Epithelial cell of esophagus (primary cell): ENCODE results near the gene SPTB.
"Not testable (repeated sequence)": the region's sequence is repeated elsewhere in the genome, so short reads cannot be mapped to it uniquely, and the experiment has no call there.

ENCODE experiments used
- DNase-seq: peaks from one replicate; pipeline ENCODE4 v3.0.0; 2010; ENCODE audit warnings: low read depth
- H3K4me3 ChIP-seq: 2 replicates; pipeline ENCODE4 v1.5.1; 2011; ENCODE audit warnings: mild to moderate bottlenecking, low read length, control low read depth
- CTCF ChIP-seq: IDR thresholded peaks from 2 replicates; pipeline ENCODE4 v1.5.1; 2011; ENCODE audit warnings: low read depth, mild to moderate bottlenecking, low read length, control low read depth, inconsistent platforms; ENCODE audit not compliant: insufficient read depth; ENCODE audit errors: missing control alignments

Gene SPTB

GRCh38 chr14:64811676-64812075 lies 68.0 kb downstream of the SPTB start:
- H3K4me3 ChIP-seq: no peak overlapping the region
- DNase-seq: no peak
- no peak for TF ChIP-seq CTCF

GRCh38 chr14:64808449-64808848 lies 71.3 kb downstream of the SPTB start:
- no peak overlapping the region for H3K4me3 ChIP-seq
- TF ChIP-seq CTCF: no peak
- no peak for DNase-seq

- no peak for DNase-seq
- TF ChIP-seq CTCF: no peak
- no peak overlapping the region for H3K4me3 ChIP-seq
Observed at GRCh38 chr14:64807551-64807950, 72.2 kb downstream of the SPTB start.

GRCh38 chr14:64806862-64807495 lies 72.7 kb downstream of the SPTB start:
- H3K4me3 ChIP-seq: no peak overlapping the region
- no peak for DNase-seq
- no peak for TF ChIP-seq CTCF

- no peak overlapping the region for H3K4me3 ChIP-seq
- TF ChIP-seq CTCF: no peak
Observed at GRCh38 chr14:64806202-64806861, 73.4 kb downstream of the SPTB start.

GRCh38 chr14:64805646-64806045 lies 74.1 kb downstream of the SPTB start:
- DNase-seq: peak; percentile 67

More at GRCh38 chr14:64806202-64806861, 73.4 kb downstream of the SPTB start:
- peak; percentile 74 for DNase-seq

GRCh38 chr14:64804754-64805260 lies 74.9 kb downstream of the SPTB start:
- H3K4me3 ChIP-seq: no peak overlapping the region
- no peak for DNase-seq
- no peak for TF ChIP-seq CTCF

More at GRCh38 chr14:64805646-64806045, 74.1 kb downstream of the SPTB start:
- H3K4me3 ChIP-seq: not testable (repeated sequence)
